ENCODE measurements around the gene CDHR2.
A peak's percentile ranks its signal among the peaks of the same experiment; 100 is the strongest.

The CDHR2 gene

DNA sequence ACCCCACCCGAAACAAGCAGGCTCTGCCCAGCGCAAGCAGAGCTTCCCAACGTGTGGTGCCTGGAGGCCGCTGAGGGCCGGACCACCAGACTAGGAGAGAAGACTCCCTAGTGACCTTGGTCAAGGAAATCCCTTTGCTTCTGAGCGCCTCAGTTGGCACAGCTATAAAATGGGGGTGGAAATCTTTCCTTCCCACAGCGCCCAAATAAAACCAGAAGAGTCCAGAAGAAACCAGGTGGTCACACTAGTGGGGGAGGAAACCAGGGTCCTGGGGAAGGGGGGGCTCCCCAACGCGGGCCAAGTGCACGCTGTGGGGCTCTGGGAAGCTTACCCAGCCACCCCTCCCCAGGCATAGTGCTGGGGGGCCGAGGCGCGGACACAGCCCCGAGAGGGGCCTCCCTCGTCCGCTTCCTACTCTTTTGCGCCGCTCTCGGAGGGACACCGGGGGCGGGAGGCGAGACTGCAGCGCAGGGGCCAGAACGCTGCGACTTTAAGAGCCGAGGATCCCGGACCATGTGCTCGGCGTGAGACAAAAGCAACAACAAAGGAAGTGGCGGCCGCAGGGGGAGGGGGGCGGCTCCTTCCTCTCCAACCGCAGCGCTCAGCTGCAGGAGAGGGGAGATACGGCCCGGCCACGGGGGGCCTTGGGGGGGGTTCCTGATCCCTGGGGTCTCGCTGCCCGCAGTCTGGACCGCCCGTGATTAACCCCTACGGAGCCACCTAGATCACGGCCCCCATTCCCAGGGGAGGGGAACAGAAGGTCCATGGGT, 12.8 kb upstream of the CDHR2 start (continued):
- TF ChIP-seq ZXDB (tag by site-specific recombination; IDR thresholded peaks at IDR 0.05) (peak; percentile 66), ZNF366 (tag by site-specific recombination; conservative IDR thresholded peaks at IDR 0.05) (no peak), ZNF341 (tag by site-specific recombination; IDR thresholded peaks at IDR 0.05; ENCODE audit: low read depth) (peak; percentile 80), SP2 (tag by site-specific recombination; IDR thresholded peaks at IDR 0.05) (peak; percentile 60), ZNF335 (tag by site-specific recombination; conservative IDR thresholded peaks at IDR 0.05) (peak; percentile 23), TRIM28 (IDR thresholded peaks at IDR 0.05; ENCODE audit: borderline replicate concordance, low read length) (no peak), EGR2 (tag by site-specific recombination; IDR thresholded peaks at IDR 0.05; ENCODE audit: low read depth) (peak; percentile 45; the same call in 1 of the 2 replicates), ZNF169 (tag by site-specific recombination; IDR thresholded peaks at IDR 0.05) (no peak), ZNF658 (tag by site-specific recombination; IDR thresholded peaks at IDR 0.05) (no peak), ZNF155 (tag by site-specific recombination; IDR thresholded peaks at IDR 0.05) (no peak), KLF9 (tag by site-specific recombination; IDR thresholded peaks at IDR 0.05; ENCODE audit: low read depth) (0 out of 2 replicates have a peak, but pooled peaks have one; percentile 17), ZFP3 (tag by site-specific recombination; IDR thresholded peaks at IDR 0.05; ENCODE audit: low read depth) (no peak), ZNF76 (tag by site-specific recombination; IDR thresholded peaks at IDR 0.05; ENCODE audit: borderline replicate concordance, low read depth) (peak; percentile 71; the same call in 1 of the 2 replicates), ZNF132 (tag by site-specific recombination; IDR thresholded peaks at IDR 0.05; ENCODE audit: borderline replicate concordance) (no peak), ZNF354C (tag by site-specific recombination; IDR thresholded peaks at IDR 0.05; ENCODE audit: borderline replicate concordance, low read depth) (no peak), ZFP69B (tag by site-specific recombination; IDR thresholded peaks at IDR 0.05) (no peak), ZNF791 (tag by site-specific recombination; IDR thresholded peaks at IDR 0.05) (no peak), ZNF16 (tag by site-specific recombination; IDR thresholded peaks at IDR 0.05; ENCODE audit: low read depth) (no peak), ZNF394 (tag by site-specific recombination; IDR thresholded peaks at IDR 0.05; ENCODE audit: borderline replicate concordance) (no peak), ZNF146 (tag by site-specific recombination; IDR thresholded peaks at IDR 0.05) (no peak), ZSCAN30 (tag by site-specific recombination; IDR thresholded peaks at IDR 0.05) (peak; percentile 7; the same call in 1 of the 2 replicates)
- TF ChIP-seq, protein P1, sequence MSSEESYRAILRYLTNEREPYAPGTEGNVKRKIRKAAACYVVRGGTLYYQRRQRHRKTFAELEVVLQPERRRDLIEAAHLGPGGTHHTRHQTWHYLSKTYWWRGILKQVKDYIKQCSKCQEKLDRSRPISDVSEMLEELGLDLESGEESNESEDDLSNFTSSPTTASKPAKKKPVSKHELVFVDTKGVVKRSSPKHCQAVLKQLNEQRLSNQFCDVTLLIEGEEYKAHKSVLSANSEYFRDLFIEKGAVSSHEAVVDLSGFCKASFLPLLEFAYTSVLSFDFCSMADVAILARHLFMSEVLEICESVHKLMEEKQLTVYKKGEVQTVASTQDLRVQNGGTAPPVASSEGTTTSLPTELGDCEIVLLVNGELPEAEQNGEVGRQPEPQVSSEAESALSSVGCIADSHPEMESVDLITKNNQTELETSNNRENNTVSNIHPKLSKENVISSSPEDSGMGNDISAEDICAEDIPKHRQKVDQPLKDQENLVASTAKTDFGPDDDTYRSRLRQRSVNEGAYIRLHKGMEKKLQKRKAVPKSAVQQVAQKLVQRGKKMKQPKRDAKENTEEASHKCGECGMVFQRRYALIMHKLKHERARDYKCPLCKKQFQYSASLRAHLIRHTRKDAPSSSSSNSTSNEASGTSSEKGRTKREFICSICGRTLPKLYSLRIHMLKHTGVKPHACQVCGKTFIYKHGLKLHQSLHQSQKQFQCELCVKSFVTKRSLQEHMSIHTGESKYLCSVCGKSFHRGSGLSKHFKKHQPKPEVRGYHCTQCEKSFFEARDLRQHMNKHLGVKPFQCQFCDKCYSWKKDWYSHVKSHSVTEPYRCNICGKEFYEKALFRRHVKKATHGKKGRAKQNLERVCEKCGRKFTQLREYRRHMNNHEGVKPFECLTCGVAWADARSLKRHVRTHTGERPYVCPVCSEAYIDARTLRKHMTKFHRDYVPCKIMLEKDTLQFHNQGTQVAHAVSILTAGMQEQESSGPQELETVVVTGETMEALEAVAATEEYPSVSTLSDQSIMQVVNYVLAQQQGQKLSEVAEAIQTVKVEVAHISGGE (tag by site-specific recombination; conservative IDR thresholded peaks at IDR 0.05; ENCODE audit: low read depth), result no peak
- TF ChIP-seq, protein P2, sequence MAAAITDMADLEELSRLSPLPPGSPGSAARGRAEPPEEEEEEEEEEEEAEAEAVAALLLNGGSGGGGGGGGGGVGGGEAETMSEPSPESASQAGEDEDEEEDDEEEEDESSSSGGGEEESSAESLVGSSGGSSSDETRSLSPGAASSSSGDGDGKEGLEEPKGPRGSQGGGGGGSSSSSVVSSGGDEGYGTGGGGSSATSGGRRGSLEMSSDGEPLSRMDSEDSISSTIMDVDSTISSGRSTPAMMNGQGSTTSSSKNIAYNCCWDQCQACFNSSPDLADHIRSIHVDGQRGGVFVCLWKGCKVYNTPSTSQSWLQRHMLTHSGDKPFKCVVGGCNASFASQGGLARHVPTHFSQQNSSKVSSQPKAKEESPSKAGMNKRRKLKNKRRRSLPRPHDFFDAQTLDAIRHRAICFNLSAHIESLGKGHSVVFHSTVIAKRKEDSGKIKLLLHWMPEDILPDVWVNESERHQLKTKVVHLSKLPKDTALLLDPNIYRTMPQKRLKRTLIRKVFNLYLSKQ (tag by site-specific recombination; IDR thresholded peaks at IDR 0.05; ENCODE audit: borderline replicate concordance), result no peak
- TF ChIP-seq, protein P3, sequence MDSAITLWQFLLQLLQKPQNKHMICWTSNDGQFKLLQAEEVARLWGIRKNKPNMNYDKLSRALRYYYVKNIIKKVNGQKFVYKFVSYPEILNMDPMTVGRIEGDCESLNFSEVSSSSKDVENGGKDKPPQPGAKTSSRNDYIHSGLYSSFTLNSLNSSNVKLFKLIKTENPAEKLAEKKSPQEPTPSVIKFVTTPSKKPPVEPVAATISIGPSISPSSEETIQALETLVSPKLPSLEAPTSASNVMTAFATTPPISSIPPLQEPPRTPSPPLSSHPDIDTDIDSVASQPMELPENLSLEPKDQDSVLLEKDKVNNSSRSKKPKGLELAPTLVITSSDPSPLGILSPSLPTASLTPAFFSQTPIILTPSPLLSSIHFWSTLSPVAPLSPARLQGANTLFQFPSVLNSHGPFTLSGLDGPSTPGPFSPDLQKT (IDR thresholded peaks at IDR 0.05; ENCODE audit: borderline replicate concordance, low read depth, low read length), result no peak
- TF ChIP-seq, protein P4, sequence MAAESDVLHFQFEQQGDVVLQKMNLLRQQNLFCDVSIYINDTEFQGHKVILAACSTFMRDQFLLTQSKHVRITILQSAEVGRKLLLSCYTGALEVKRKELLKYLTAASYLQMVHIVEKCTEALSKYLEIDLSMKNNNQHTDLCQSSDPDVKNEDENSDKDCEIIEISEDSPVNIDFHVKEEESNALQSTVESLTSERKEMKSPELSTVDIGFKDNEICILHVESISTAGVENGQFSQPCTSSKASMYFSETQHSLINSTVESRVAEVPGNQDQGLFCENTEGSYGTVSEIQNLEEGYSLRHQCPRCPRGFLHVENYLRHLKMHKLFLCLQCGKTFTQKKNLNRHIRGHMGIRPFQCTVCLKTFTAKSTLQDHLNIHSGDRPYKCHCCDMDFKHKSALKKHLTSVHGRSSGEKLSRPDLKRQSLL (tag by site-specific recombination; IDR thresholded peaks at IDR 0.05), result no peak
- TF ChIP-seq, protein P5, sequence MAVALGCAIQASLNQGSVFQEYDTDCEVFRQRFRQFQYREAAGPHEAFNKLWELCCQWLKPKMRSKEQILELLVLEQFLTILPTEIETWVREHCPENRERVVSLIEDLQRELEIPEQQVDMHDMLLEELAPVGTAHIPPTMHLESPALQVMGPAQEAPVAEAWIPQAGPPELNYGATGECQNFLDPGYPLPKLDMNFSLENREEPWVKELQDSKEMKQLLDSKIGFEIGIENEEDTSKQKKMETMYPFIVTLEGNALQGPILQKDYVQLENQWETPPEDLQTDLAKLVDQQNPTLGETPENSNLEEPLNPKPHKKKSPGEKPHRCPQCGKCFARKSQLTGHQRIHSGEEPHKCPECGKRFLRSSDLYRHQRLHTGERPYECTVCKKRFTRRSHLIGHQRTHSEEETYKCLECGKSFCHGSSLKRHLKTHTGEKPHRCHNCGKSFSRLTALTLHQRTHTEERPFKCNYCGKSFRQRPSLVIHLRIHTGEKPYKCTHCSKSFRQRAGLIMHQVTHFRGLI (tag by site-specific recombination; IDR thresholded peaks at IDR 0.05), result no peak
- TF ChIP-seq, protein P6, sequence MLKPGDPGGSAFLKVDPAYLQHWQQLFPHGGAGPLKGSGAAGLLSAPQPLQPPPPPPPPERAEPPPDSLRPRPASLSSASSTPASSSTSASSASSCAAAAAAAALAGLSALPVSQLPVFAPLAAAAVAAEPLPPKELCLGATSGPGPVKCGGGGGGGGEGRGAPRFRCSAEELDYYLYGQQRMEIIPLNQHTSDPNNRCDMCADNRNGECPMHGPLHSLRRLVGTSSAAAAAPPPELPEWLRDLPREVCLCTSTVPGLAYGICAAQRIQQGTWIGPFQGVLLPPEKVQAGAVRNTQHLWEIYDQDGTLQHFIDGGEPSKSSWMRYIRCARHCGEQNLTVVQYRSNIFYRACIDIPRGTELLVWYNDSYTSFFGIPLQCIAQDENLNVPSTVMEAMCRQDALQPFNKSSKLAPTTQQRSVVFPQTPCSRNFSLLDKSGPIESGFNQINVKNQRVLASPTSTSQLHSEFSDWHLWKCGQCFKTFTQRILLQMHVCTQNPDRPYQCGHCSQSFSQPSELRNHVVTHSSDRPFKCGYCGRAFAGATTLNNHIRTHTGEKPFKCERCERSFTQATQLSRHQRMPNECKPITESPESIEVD (tag by site-specific recombination; IDR thresholded peaks at IDR 0.05), result no peak
